Neural cell (in vitro differentiated cells): ENCODE data around the gene EPHA2. TPM values are rescaled to one million over a fixed set of nuclear protein-coding genes. Genes with fewer than 3 reads are reported as not detected.

Experiments
- H2AFZ ChIP-seq: fragments of 200-600, 300-800 bp; sonication (generic), shearing (Covaris generic); 2 replicates; pipeline ENCODE4 v1.6.0; 2014; ENCODE audit warnings: low read depth, mild to moderate bottlenecking, antibody characterized with exemption, low read length, moderate library complexity
- H3F3A ChIP-seq: fragments of 200-600 bp; shearing (Covaris generic); 2 replicates; pipeline ENCODE4 v1.6.1; 2016; ENCODE audit warnings: mild to moderate bottlenecking, moderate library complexity, mixed read lengths, antibody characterized with exemption, low read length; ENCODE audit not compliant: insufficient read depth, poor library complexity, severe bottlenecking
- H3K27ac ChIP-seq: fragments of 200-600, 300-800 bp; sonication (generic), shearing (Covaris generic); 2 replicates; pipeline ENCODE4 v1.5.1; 2014; ENCODE audit warnings: mild to moderate bottlenecking, low read length, moderate library complexity
- H3K27me3 ChIP-seq: fragments of 300-800, 200-600 bp; sonication (generic), shearing (Covaris generic); 2 replicates; pipeline ENCODE4 v1.6.0; 2014; ENCODE audit warnings: mild to moderate bottlenecking, low read depth, low read length, moderate library complexity; ENCODE audit not compliant: insufficient read depth
- H3K36me3 ChIP-seq: fragments of 300-800, 200-600 bp; sonication (generic), shearing (Covaris generic); 2 replicates; pipeline ENCODE4 v1.5.1; 2014; ENCODE audit warnings: mild to moderate bottlenecking, antibody characterized with exemption, low read length, moderate library complexity; ENCODE audit not compliant: insufficient read depth
- H3K4me2 ChIP-seq: fragments of 300-800, 200-600 bp; sonication (generic), shearing (Covaris generic); 2 replicates; pipeline ENCODE4 v1.6.0; 2014; ENCODE audit warnings: mild to moderate bottlenecking, low read length
- H3K4me3 ChIP-seq: fragments of 300-800, 200-600 bp; sonication (generic), shearing (Covaris generic); 2 replicates; pipeline ENCODE4 v1.5.1; 2014; ENCODE audit warnings: mild to moderate bottlenecking, low read length, moderate library complexity
- H3K79me2 ChIP-seq: fragments of 200-600 bp; shearing (Covaris generic); replicated peaks from 2 replicates; pipeline ENCODE4 v1.6.0; 2014; ENCODE audit warnings: mild to moderate bottlenecking, low read length, moderate library complexity; ENCODE audit not compliant: insufficient read depth
- H3K9ac ChIP-seq: fragments of 300-800, 200-600 bp; sonication (generic), shearing (Covaris generic); 2 replicates; pipeline ENCODE4 v1.6.1; 2016; ENCODE audit warnings: mild to moderate bottlenecking, low read length, mixed read lengths
- H3K9me2 ChIP-seq: fragments of 200-600 bp; shearing (Covaris generic); 2 replicates; pipeline ENCODE4 v1.6.1; 2016; ENCODE audit warnings: mild to moderate bottlenecking, low read length, mixed read lengths; ENCODE audit not compliant: insufficient read depth
- H3K9me3 ChIP-seq: fragments of 200-600, 300-800 bp; sonication (generic), shearing (Covaris generic); 2 replicates; pipeline ENCODE4 v1.6.1; 2016; ENCODE audit warnings: mild to moderate bottlenecking, mixed run types, low read length, moderate library complexity, mixed read lengths
- H4K20me1 ChIP-seq: fragments of 200-600 bp; shearing (Covaris generic); 2 replicates; pipeline ENCODE4 v1.6.1; 2016; ENCODE audit warnings: mild to moderate bottlenecking, mixed run types; ENCODE audit not compliant: insufficient read depth
- CTCF ChIP-seq: fragments of 450-650 bp; IDR thresholded peaks from 2 replicates; pipeline ENCODE4 v1.5.1; 2014; ENCODE audit warnings: antibody characterized with exemption, mild to moderate bottlenecking, moderate library complexity; ENCODE audit not compliant: poor library complexity, severe bottlenecking
- EP300 ChIP-seq: fragments of 450-650 bp; conservative IDR thresholded peaks from 2 replicates; pipeline ENCODE4 v1.6.1; 2014; ENCODE audit warnings: antibody characterized with exemption, mild to moderate bottlenecking, moderate library complexity; ENCODE audit not compliant: poor library complexity, severe bottlenecking
- EZH2 ChIP-seq: fragments of 200-600, 300-800 bp; shearing (Covaris generic), sonication (generic); IDR thresholded peaks from 2 replicates; pipeline ENCODE4 v1.6.1; 2014; ENCODE audit warnings: antibody characterized with exemption, low read length, borderline replicate concordance, mild to moderate bottlenecking; ENCODE audit not compliant: insufficient read depth, poor library complexity, severe bottlenecking
- MXI1 ChIP-seq: fragments of 450-650 bp; conservative IDR thresholded peaks from 2 replicates; pipeline ENCODE4 v1.6.1; 2014; ENCODE audit warnings: antibody characterized with exemption, mild to moderate bottlenecking; ENCODE audit not compliant: poor library complexity, severe bottlenecking
- POLR2AphosphoS5 ChIP-seq: IDR thresholded peaks from 2 replicates; pipeline ENCODE4 v1.6.1; 2012
- RAD21 ChIP-seq: fragments of 450-650 bp; conservative IDR thresholded peaks from 2 replicates; pipeline ENCODE4 v1.6.1; 2014; ENCODE audit warnings: antibody characterized with exemption, mild to moderate bottlenecking, moderate library complexity
- REST ChIP-seq: IDR thresholded peaks from 2 replicates; pipeline ENCODE4 v1.6.1; 2012; ENCODE audit warnings: borderline replicate concordance
- SMC3 ChIP-seq: fragments of 450-650 bp; conservative IDR thresholded peaks from 2 replicates; pipeline ENCODE4 v1.6.1; 2014; ENCODE audit warnings: antibody characterized with exemption, mild to moderate bottlenecking, moderate library complexity; ENCODE audit not compliant: poor library complexity
- TAF1 ChIP-seq: IDR thresholded peaks from 2 replicates; pipeline ENCODE4 v1.6.1; 2012; ENCODE audit warnings: low read depth
- polyA plus RNA-seq: library from polyadenylated mRNA; depleted of rRNA; stranded (reverse); fragments of >200 nt; gene quantifications from 2 replicates; pipeline ENCODE4 v1.2.3, GENCODE V29; 2014

Gene EPHA2
- polyA plus RNA-seq, 1 donor from 2014 or later = 0.63 TPM

- H3K4me3 ChIP-seq = no peak overlapping the region
- no peaks in the 10 kb centered on the region for H3K9me2 ChIP-seq
- no peaks in the 10 kb centered on the region for H3K27me3 ChIP-seq
- no peak overlapping the region for H3K4me2 ChIP-seq
- H3F3A ChIP-seq = no peaks in the 10 kb centered on the region
- no peaks in the 10 kb centered on the region for H3K36me3 ChIP-seq
- no peak overlapping the region for H3K27ac ChIP-seq
- no peak overlapping the region for H2AFZ ChIP-seq
- TF ChIP-seq REST (no peak), POLR2AphosphoS5 (no peak), TAF1 (no peak), EP300 (no peak), CTCF (no peak), MXI1 (no peak), SMC3 (no peak), RAD21 (no peak), EZH2 (no peak)
- H3K9me3 ChIP-seq = no peaks in the 10 kb centered on the region
- H3K79me2 ChIP-seq = no peaks in the 10 kb centered on the region
- H3K9ac ChIP-seq = no peak overlapping the region
- no peaks in the 10 kb centered on the region for H4K20me1 ChIP-seq
These were observed 23.5 kb downstream of the EPHA2 start for GRCh38 chr1:16132325-16132785.

DNA sequence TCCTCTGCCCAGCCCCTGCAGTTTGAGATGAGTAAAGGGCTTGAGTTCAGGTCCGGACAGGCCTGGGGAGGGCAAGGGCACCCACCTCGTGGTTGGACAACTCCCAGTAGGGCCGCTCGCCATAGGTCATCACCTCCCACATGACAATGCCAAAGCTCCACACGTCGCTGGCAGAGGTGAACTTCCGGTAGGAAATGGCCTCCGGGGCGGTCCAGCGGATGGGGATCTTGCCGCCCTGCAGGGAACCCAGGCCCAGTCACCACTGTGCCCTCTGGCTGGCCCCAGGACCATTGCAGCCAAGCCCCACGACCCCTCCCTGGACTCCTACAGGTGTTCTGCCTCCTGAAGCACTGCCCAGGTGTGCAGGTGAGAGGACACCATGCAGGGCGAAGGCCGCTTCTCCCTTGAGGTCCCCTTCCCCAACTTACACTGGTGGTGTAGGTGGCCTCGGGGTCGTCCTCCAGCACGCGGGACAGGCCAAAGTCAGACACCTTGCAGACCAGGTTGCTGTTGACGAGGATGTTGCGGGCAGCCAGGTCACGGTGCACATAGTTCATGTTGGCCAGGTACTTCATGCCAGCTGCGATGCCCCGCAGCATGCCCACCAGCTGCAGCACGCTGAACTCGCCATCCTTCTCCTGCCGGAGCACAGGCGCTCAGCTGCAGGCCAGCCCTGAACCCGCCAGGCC lies 24.1 kb downstream of the EPHA2 start:
- no peak for TF ChIP-seq CTCF
- no peak for TF ChIP-seq POLR2AphosphoS5
- TF ChIP-seq RAD21 = no peak
- no peak for TF ChIP-seq REST
- no peak for TF ChIP-seq MXI1
- no peak for TF ChIP-seq EZH2
- TF ChIP-seq SMC3 = no peak
- TF ChIP-seq TAF1 = no peak
- TF ChIP-seq EP300 = no peak
- no peaks in the 10 kb centered on the region for H3K9me3 ChIP-seq
- H3K79me2 ChIP-seq = no peaks in the 10 kb centered on the region
- H2AFZ ChIP-seq = no peak overlapping the region
- no peak overlapping the region for H3K4me3 ChIP-seq
- no peaks in the 10 kb centered on the region for H3K27me3 ChIP-seq
- H3K9ac ChIP-seq = no peak overlapping the region
- H3K27ac ChIP-seq = no peak overlapping the region
- H3K36me3 ChIP-seq = no peaks in the 10 kb centered on the region
- no peaks in the 10 kb centered on the region for H4K20me1 ChIP-seq
- H3K9me2 ChIP-seq = no peaks in the 10 kb centered on the region
- no peaks in the 10 kb centered on the region for H3F3A ChIP-seq
- H3K4me2 ChIP-seq = no peak overlapping the region
